NT2/D1 (cell line): ENCODE measurements around the gene C18orf32.

Experiments
- SUZ12 ChIP-seq: IDR thresholded peaks from 2 replicates; pipeline ENCODE4 v1.6.1; 2011; ENCODE audit not compliant: insufficient read length, insufficient read depth; ENCODE audit errors: extremely low read depth
- YY1 ChIP-seq: IDR thresholded peaks from 2 replicates; pipeline ENCODE4 v1.6.1; 2011; ENCODE audit not compliant: insufficient read length, insufficient read depth

DNA sequence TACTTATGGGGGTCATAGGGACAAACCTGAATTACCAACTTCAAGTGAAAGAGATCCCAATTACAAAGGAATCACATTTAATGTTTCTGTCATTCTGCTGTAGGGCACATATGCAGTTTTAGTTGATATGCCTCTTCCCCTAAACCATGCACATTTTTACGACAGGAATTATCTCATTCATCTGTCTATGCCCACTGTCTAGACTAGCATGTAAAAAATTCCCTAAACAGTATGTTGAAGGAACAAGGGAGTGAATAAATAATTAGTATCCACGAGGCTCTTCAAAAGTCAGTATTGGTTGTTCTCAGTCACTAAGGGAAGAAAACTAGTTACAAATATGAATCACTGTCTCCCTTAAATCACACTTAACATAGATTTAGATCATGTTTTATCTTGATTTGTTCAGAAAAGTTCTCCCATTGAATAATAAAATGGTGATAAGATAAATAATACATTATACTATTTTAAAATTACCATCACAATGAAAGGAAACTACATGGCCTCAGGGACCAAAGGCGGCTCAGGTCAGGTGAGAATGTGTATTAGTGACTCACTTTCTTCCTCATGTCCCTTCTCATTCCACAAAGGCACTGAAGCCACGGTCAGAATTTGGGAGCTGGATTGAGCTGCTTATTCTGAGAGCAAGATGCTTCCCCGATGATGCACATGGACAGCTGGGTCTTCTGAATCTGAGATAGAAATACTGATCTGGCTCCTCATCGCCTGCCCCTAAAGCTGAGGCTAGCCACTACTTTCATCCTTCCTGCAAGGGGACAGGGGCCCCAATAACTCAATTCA is 55.7 kb downstream of the C18orf32 start:
- TF ChIP-seq YY1, result no peak
- no peak for TF ChIP-seq SUZ12
